Epithelial cell of esophagus (primary cell): ENCODE results near the gene MYPN.
A peak's percentile ranks its signal among the peaks of the same experiment; 100 is the strongest.
"Not testable (repeated sequence)": the region's sequence is repeated elsewhere in the genome, so short reads cannot be mapped to it uniquely, and the experiment has no call there.

Experiments used
- DNase-seq: peaks from one replicate; pipeline ENCODE4 v3.0.0; 2010; ENCODE audit warnings: low read depth
- H3K4me3 ChIP-seq: 2 replicates; pipeline ENCODE4 v1.5.1; 2011; ENCODE audit warnings: mild to moderate bottlenecking, low read length, control low read depth
- CTCF ChIP-seq: IDR thresholded peaks from 2 replicates; pipeline ENCODE4 v1.5.1; 2011; ENCODE audit warnings: low read depth, mild to moderate bottlenecking, low read length, control low read depth, inconsistent platforms; ENCODE audit not compliant: insufficient read depth; ENCODE audit errors: missing control alignments

MYPN gene

GRCh38 chr10:68192113-68192512 lies 82.8 kb downstream of the MYPN start:
- H3K4me3 ChIP-seq, result no peak overlapping the region
- no peak for TF ChIP-seq CTCF
- peak; percentile 69 for DNase-seq

- no peak for DNase-seq
- TF ChIP-seq CTCF, result no peak
- H3K4me3 ChIP-seq, result no peak overlapping the region
Measured at GRCh38 chr10:68194290-68194689, 85.0 kb downstream of the MYPN start.

- not testable (repeated sequence) for DNase-seq, H3K4me3 ChIP-seq
Measured at GRCh38 chr10:68195776-68196175, 86.5 kb downstream of the MYPN start.

GRCh38 chr10:68196701-68197100 lies 87.4 kb downstream of the MYPN start:
- no peak for DNase-seq
- TF ChIP-seq CTCF, result no peak
- H3K4me3 ChIP-seq, result no peak overlapping the region

- no peak overlapping the region for H3K4me3 ChIP-seq
- peak; percentile 45 for DNase-seq
- TF ChIP-seq CTCF, result no peak
Measured at GRCh38 chr10:68202960-68203353, 93.7 kb downstream of the MYPN start.

- TF ChIP-seq CTCF, result peak; percentile 77
- H3K4me3 ChIP-seq, result no peak overlapping the region
- peak; percentile 76 for DNase-seq
Measured at GRCh38 chr10:68208424-68209042, 99.2 kb downstream of the MYPN start.

GRCh38 chr10:68211669-68212068 lies 102.4 kb downstream of the MYPN start:
- no peak for DNase-seq
- no peak overlapping the region for H3K4me3 ChIP-seq
- TF ChIP-seq CTCF, result no peak
